T-helper 2 cell treated with Interferon-gamma antibody and Interleukin-4, amounts not matched to agents 5 μg/mL and 100 μg/mL, for 36 hours (primary cell): Measurements from ENCODE around the gene HRH2.
"Not testable (repeated sequence)": the region's sequence is repeated elsewhere in the genome, so short reads cannot be mapped to it uniquely, and the experiment has no call there.

Experiments used
- DNase-seq: peaks from one replicate; pipeline ENCODE4 v3.0.0; 2021; ENCODE audit warnings: low spot score
- H3K27ac Mint-ChIP-seq: one replicate; pipeline ENCODE4 v1.8.0; 2021; ENCODE audit warnings: mild to moderate bottlenecking, mixed read lengths
- H3K27me3 Mint-ChIP-seq: one replicate; pipeline ENCODE4 v1.8.0; 2021; ENCODE audit warnings: low read depth, mixed read lengths
- H3K36me3 Mint-ChIP-seq: one replicate; pipeline ENCODE4 v1.8.0; 2021; ENCODE audit warnings: low read depth, mixed read lengths
- H3K4me1 Mint-ChIP-seq: one replicate; pipeline ENCODE4 v1.8.0; 2021; ENCODE audit warnings: low read depth, mixed read lengths
- H3K4me3 Mint-ChIP-seq: one replicate; pipeline ENCODE4 v1.8.0; 2022; ENCODE audit warnings: mild to moderate bottlenecking, moderate library complexity, mixed read lengths
- H3K9me3 Mint-ChIP-seq: one replicate; pipeline ENCODE4 v1.8.0; 2021; ENCODE audit warnings: mixed read lengths

Gene HRH2

DNA sequence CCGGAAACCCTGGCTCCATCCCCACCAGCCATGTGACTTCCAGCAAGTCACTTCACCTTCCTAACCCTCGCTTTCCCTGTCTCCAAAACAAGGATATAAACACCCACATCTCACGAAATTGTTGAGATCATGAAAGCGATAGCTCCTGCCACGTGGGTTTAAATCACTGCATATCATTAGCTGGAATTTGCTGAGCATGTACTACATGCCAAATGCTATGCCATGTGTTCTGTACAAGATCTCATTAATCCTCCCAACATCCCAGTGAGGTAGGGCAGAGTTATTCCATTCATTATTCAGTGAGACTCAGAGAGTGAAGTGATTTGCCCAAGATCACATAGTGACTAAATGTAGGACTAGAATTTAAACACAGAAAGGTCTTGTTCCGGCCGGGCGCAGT lies 29.2 kb upstream of the HRH2 start:
- H3K4me3 Mint-ChIP-seq = no peak overlapping the region
- H3K4me1 Mint-ChIP-seq = no peaks in the 10 kb centered on the region
- H3K27me3 Mint-ChIP-seq = peaks cover 4% of the 10 kb centered on the region
- DNase-seq = no peak
- H3K9me3 Mint-ChIP-seq = peaks cover 24% of the 10 kb centered on the region
- H3K36me3 Mint-ChIP-seq = no peaks in the 10 kb centered on the region
- H3K27ac Mint-ChIP-seq = no peak overlapping the region

DNA sequence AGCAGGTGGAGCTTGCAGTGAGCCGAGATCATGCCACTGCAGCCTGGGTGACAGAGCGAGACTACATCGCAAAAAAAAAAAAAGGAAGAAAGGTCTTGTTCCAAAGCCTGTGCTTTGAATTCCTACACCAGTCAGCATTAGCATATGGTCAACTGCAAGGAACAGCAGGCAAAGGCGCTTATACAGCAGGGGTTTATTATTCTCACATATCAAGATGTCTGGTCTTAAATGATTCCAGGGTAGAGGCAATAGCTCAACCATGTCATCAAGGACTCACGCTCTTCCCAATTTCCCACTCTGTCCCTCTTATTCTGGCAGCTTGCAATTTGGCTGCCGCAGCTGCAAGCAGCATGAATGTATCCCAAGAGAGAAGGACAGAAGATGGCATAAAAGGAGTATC lies 28.6 kb upstream of the HRH2 start:
- no peaks in the 10 kb centered on the region for H3K36me3 Mint-ChIP-seq
- no peak for DNase-seq
- no peak overlapping the region for H3K27ac Mint-ChIP-seq
- no peaks in the 10 kb centered on the region for H3K4me1 Mint-ChIP-seq
- H3K27me3 Mint-ChIP-seq = peaks cover 4% of the 10 kb centered on the region
- peaks cover 24% of the 10 kb centered on the region for H3K9me3 Mint-ChIP-seq
- H3K4me3 Mint-ChIP-seq = no peak overlapping the region

DNA sequence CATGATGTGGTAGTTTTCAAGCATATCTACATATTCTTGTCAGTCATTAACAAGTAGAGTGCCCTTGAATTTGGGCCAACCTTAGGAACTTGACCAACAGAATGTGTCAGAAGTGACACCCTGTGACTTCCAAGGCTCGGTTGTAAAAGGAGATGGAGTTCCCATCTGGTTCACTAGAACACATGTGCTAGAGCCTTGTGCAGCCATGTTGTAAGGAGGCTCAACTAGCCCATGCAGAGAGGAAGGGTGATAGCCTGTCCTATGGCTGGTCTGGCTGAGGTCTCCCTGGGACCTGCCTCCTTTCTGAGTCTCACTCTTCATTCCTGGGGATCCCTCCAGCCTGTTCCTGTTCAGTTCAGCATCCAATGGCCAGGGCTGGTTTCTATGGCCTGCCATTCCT lies 28.1 kb upstream of the HRH2 start:
- Mint-ChIP-seq H3K9me3 (peaks cover 24% of the 10 kb centered on the region), H3K27ac (no peak overlapping the region), H3K27me3 (peaks cover 4% of the 10 kb centered on the region), H3K4me3 (no peak overlapping the region), H3K4me1 (no peaks in the 10 kb centered on the region), H3K36me3 (no peaks in the 10 kb centered on the region)
- no peak for DNase-seq

DNA sequence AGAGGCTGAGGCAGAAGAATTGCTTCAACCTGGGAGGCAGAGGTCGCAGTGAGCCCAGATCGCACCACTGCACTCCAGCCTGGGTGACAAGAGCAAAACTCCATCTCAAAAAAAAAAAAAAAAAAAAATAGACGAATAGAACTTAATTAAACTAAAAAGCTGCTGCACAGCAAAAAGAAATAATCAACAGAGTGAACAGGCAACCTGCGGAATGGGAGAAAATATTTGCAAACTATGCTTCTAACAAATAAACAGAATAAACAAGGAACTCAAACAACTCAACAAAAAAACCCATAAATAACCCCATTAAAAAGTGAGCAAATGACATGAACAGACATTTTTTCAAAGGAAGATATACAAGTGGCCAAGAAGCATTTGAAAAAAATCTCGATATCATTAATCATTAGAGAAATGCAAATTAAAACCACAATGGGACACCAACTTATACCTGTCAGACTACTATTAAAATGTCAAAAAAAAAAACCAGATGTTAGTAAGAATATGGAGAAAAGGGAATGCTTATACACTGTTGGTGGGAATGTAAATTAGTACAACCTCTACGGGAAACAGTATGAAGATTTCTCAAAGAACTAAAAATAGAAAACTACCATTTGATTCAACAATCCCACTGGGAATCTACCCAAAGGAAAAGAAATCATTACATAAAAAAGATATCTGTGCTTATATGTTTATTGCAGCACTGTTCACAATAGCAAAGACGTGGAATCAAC lies 21.9 kb upstream of the HRH2 start:
- DNase-seq = no peak
- Mint-ChIP-seq H3K27me3 (peaks cover 15% of the 10 kb centered on the region), H3K9me3 (no peaks in the 10 kb centered on the region), H3K4me1 (peaks cover 14% of the 10 kb centered on the region), H3K4me3 (no peak overlapping the region), H3K27ac (no peak overlapping the region), H3K36me3 (no peaks in the 10 kb centered on the region)

DNA sequence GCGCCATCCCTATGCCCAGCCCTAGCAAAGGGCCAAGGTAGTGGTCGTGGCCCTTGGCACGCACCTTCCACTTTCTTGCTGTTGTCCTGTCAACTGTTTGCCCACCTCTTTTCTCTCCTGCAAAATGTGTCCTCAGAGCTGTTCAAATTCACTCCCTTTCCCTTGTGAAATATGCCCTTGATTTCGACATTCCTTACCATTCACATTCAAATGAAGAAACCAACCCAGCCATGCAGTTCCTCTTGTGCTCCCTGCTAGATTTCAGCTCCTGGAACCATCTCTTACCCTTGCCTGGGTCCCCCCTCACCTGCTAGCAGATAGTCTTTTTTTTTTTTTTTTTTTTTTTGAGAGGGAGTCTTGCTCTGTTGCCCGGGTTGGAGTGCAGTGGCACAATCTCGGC lies 19.6 kb upstream of the HRH2 start:
- no peak for DNase-seq
- Mint-ChIP-seq H3K9me3 (no peaks in the 10 kb centered on the region), H3K27ac (no peak overlapping the region), H3K36me3 (no peaks in the 10 kb centered on the region), H3K27me3 (peaks cover 13% of the 10 kb centered on the region), H3K4me1 (peaks cover 14% of the 10 kb centered on the region), H3K4me3 (no peak overlapping the region)

DNA sequence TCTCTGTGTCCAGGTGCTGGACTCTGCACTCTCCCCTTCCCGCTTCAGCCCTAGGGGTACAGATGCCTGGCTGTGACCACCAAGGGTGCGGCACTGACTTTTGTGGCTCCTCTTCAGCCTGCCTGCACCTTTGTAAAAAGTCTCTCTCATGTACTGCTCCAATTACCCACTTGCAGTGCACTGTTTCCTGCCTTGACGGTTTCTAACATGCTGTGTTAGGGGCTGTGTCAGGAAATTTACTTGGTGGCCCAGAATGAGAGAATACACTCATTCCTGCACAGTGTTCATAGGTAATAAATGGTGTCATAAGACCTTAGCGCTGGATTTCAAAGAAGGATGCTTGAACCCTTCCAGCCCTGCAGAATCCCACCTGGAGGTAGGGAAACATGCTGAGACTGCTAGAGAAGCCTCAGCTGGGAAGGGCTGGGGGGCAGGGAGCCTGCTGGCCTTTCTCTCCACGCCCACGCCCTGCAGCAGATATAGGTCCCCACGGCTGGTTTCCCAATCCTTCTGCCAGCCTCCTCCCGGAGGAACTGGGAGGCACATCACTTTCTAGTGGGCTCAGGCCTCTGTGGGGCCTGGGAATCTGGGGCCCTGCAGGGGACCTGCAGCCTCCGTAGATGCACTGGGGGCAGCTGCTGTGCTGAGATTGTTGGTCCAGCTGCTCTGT lies 17.6 kb upstream of the HRH2 start:
- Mint-ChIP-seq H3K4me1 (peaks cover 14% of the 10 kb centered on the region), H3K27me3 (peaks cover 13% of the 10 kb centered on the region), H3K9me3 (no peaks in the 10 kb centered on the region), H3K36me3 (no peaks in the 10 kb centered on the region), H3K27ac (no peak overlapping the region), H3K4me3 (no peak overlapping the region)
- DNase-seq = no peak

DNA sequence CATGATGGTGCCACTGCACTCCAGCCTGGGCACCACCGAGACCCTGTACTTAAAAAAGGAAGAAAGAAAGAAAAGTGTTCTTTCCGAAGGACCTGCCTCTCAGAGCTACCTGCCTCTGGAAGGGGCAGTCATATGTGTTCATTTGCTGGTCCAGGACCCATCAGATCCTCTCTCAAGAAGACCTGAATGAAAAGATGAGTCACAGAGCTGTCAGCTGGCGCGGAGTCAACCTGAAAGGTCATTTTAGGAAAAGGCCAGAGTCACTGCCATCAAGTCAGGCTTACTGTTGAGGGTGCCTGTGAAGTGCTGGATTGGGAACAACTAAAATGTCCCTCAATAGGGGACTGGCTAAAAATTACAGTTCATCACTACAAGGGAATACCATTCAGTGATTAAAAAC lies 14.9 kb upstream of the HRH2 start:
- DNase-seq = no peak
- peaks cover 2% of the 10 kb centered on the region for H3K36me3 Mint-ChIP-seq
- no peak overlapping the region for H3K27ac Mint-ChIP-seq
- no peaks in the 10 kb centered on the region for H3K27me3 Mint-ChIP-seq
- H3K4me3 Mint-ChIP-seq = no peak overlapping the region
- peaks cover 15% of the 10 kb centered on the region for H3K9me3 Mint-ChIP-seq
- peaks cover 14% of the 10 kb centered on the region for H3K4me1 Mint-ChIP-seq

DNA sequence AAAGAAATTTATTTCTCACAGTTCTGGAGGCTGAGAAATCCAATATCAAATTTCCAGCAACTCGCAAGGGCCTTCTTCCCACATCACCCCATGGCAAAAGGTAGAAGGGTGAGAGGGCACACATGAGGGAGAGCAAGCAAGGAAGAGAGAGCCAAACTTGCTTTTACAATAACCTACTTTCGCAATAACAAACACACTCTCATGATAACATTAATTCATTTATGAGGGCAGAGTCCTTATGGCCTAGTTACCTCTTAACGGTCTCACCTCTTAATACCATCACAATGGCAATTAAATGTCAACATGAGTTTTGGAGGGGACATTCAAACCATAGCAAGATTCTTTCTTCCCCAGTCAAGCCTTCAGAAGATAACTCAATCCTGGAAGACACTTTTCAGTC lies 11.6 kb upstream of the HRH2 start:
- DNase-seq = no peak
- Mint-ChIP-seq H3K4me3 (no peak overlapping the region), H3K36me3 (peaks cover 21% of the 10 kb centered on the region), H3K4me1 (peaks cover 8% of the 10 kb centered on the region), H3K27ac (no peak overlapping the region), H3K9me3 (peaks cover 42% of the 10 kb centered on the region), H3K27me3 (no peaks in the 10 kb centered on the region)

DNA sequence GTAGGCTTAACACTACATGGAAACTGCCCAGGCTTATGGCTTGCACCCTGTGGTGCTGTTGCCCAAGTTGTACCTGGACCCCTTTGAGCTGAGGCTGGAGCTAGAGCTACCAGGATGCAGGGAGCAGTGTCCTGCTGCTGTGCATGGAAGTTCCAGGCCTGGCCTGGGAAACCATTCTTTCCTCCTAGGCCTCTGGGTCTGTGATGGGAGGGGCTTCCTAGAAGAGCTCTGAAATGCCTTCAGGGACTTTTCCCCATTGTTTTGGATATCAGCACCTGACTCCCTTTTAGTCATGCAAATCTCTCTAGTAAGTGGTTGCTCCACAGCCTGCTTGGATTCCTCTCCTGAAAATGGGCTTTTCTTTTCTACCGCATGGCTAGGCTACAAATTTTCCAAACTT lies 7.9 kb upstream of the HRH2 start:
- Mint-ChIP-seq H3K4me3 (no peak overlapping the region), H3K4me1 (peaks cover 46% of the 10 kb centered on the region), H3K36me3 (peaks cover 23% of the 10 kb centered on the region), H3K27me3 (no peaks in the 10 kb centered on the region), H3K9me3 (peaks cover 44% of the 10 kb centered on the region), H3K27ac (no peak overlapping the region)
- no peak for DNase-seq

DNA sequence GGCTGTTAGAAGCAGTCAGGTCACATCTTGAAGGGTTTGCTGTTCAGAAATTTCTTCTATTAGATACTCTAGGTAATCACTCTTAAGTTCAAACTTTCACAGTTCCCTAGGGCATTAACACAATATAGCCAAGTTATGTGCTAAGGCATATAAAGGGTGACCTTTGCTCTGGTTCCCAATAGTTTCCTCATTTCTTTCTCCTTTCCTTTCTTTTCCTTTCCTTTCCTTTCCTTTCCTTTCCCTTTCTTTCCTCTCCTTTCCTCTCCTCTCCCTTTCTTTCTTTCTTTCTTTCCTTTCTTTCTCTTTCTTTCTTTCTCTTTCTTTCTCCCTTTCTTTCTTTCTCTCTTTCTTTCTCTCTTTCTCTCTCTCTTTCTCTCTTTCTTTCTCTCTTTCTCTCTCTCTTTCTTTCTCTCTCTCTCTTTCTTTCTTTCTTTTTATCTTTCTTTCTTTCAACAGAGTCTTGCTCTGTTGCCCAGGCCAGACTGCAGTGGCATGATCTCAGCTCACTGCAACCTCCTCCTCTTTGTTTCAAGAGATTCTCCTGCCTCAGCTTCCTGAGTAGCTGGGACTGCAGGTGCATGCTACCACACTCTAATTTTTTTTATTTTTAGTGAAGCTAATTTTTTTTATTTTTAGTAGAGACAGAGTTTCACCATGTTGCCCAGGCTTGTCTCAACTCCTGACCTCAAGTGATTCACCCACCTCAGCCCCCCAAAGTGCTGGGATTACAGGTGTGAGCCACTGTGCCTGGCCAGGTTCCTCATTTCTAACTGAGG lies 7.3 kb upstream of the HRH2 start:
- DNase-seq, H3K27me3 Mint-ChIP-seq: not testable (repeated sequence)
- Mint-ChIP-seq H3K27ac (peak overlapping the region; percentile 34), H3K4me3 (peak overlapping the region; percentile 10), H3K4me1 (peaks cover 52% of the 10 kb centered on the region), H3K9me3 (peaks cover 44% of the 10 kb centered on the region), H3K36me3 (peaks cover 23% of the 10 kb centered on the region)

DNA sequence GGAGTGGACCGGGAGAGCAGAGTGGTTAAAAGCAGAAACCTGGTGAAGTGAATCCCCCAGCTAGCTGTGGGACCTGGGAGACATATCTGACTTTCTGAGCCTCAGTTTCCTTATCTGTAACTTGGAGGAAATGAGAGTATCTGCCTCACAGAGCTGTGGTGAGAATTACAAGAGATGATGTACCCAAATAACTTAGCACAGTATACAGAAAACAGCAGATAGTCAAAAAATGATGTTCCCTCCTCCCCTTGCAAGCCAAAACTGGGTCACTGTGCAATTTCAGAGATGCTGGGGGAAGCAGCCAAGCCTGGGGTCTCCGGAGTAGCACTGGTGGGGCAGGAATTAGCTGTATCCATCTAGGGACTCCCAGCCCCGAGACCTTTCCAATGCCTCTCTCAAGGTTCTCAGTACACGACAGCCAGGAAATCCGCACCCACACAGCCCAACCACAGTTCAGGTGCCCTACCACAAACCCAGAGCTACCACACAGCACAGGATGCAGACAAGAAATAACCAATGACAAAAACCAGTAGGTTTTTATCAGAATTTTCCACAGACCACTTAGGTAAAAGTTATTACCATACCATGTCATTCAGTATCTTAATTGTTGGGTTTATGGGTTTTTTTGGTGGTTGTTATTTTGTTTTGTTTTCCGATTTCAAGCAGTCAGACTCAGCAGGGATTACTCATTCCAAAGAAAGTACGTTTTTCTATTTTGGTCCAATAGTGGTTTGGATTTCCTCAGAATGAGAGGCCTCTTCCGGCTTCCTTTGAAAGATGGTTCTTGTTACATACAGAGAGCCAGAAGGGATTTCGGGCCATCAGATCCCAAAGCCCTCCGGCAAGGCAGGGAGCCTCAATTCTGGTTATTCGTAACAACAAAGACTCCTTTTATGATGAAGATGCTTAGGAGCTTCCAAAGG lies 4.9 kb upstream of the HRH2 start:
- peaks cover 71% of the 10 kb centered on the region for H3K4me1 Mint-ChIP-seq
- H3K27me3 Mint-ChIP-seq = no peaks in the 10 kb centered on the region
- H3K9me3 Mint-ChIP-seq = peaks cover 29% of the 10 kb centered on the region
- DNase-seq = peak; percentile 89
- H3K27ac Mint-ChIP-seq = peak overlapping the region; percentile 93
- peak overlapping the region; percentile 77 for H3K4me3 Mint-ChIP-seq
- H3K36me3 Mint-ChIP-seq = peaks cover 23% of the 10 kb centered on the region

DNA sequence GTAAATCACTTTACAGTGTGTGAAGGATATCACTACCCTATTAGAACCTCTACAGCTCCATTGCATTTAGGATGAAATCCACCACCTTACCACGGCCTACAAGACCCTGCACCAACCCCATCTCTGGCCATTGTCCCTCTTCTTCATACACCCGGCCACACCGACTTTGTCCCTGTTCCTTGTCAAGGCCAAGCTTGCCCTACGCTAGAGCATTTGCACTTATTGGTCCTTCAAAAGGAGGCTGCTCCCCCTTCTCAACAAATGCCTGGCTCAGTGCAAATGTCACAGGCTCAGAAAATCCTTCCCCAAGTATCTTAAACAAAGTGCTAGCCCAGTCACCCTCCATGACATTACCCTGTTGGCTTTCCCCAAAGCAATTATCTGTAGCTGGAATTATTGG lies 4.1 kb upstream of the HRH2 start:
- DNase-seq = no peak
- peak overlapping the region; percentile 77 for H3K4me3 Mint-ChIP-seq
- H3K27me3 Mint-ChIP-seq = no peaks in the 10 kb centered on the region
- H3K36me3 Mint-ChIP-seq = peaks cover 18% of the 10 kb centered on the region
- peak overlapping the region; percentile 93 for H3K27ac Mint-ChIP-seq
- H3K9me3 Mint-ChIP-seq = peaks cover 21% of the 10 kb centered on the region
- H3K4me1 Mint-ChIP-seq = peaks cover 76% of the 10 kb centered on the region

DNA sequence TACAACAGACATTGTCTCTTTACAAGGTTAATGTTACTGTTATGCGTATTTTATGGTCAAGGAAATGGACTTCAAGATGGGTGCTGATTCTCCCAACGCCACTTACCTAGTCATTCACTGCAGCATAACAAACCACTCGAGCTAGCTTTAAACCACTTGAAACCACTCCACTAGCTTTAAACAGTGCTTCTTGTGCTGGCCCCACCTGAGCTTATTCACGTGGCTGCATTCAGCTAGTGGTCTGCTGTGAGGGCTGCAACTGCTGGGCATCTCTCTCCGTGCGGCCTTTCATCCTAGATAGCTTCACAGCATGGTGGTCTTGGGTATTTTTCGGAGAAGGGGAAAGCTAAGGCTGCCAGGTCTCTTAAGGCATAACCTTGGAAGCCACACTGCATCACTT lies 3.5 kb upstream of the HRH2 start:
- peaks cover 16% of the 10 kb centered on the region for H3K9me3 Mint-ChIP-seq
- H3K27ac Mint-ChIP-seq = peak overlapping the region; percentile 93
- H3K36me3 Mint-ChIP-seq = peaks cover 13% of the 10 kb centered on the region
- H3K4me1 Mint-ChIP-seq = peaks cover 79% of the 10 kb centered on the region
- H3K4me3 Mint-ChIP-seq = peak overlapping the region; percentile 77
- no peaks in the 10 kb centered on the region for H3K27me3 Mint-ChIP-seq
- DNase-seq = no peak
